HG03354 (cell line): ENCODE measurements around the gene PDCD6IP.
A peak's percentile ranks its signal among the peaks of the same experiment; 100 is the strongest.
"Not testable (repeated sequence)": the region's sequence is repeated elsewhere in the genome, so short reads cannot be mapped to it uniquely, and the experiment has no call there.

Experiments
- ATAC-seq: cut with Tn5 transposase; IDR thresholded peaks from one replicate; pipeline ENCODE4 v1.9.1; 2021; ENCODE audit warnings: mild to moderate bottlenecking; ENCODE audit not compliant: unreplicated experiment, poor library complexity, severe bottlenecking

Gene PDCD6IP

GRCh38 chr3:33837182-33837581 lies 38.8 kb downstream of the PDCD6IP start:
- ATAC-seq: not testable (repeated sequence)

GRCh38 chr3:33839283-33839682 lies 40.9 kb downstream of the PDCD6IP start:
- no peak for ATAC-seq

- ATAC-seq: no peak
These were observed 41.7 kb downstream of the PDCD6IP start for GRCh38 chr3:33840179-33840578.

- ATAC-seq: no peak
These were observed 50.4 kb downstream of the PDCD6IP start for GRCh38 chr3:33848624-33849347.

- not testable (repeated sequence) for ATAC-seq
These were observed 52.2 kb downstream of the PDCD6IP start for GRCh38 chr3:33850599-33850998.

GRCh38 chr3:33855407-33855806 lies 57.0 kb downstream of the PDCD6IP start:
- peak; percentile 56 for ATAC-seq

- ATAC-seq: no peak
These were observed 57.6 kb downstream of the PDCD6IP start for GRCh38 chr3:33855884-33856546.

- ATAC-seq: not testable (repeated sequence)
These were observed 59.3 kb downstream of the PDCD6IP start for GRCh38 chr3:33857701-33858100.

GRCh38 chr3:33858131-33858530 lies 59.7 kb downstream of the PDCD6IP start:
- ATAC-seq: no peak

GRCh38 chr3:33860373-33861050 lies 62.1 kb downstream of the PDCD6IP start:
- ATAC-seq: no peak

- ATAC-seq: no peak
These were observed 66.7 kb downstream of the PDCD6IP start for GRCh38 chr3:33865133-33865532.

GRCh38 chr3:33868309-33868708 lies 69.9 kb downstream of the PDCD6IP start:
- no peak for ATAC-seq

GRCh38 chr3:33869977-33870376 lies 71.5 kb downstream of the PDCD6IP start:
- ATAC-seq: no peak

- no peak for ATAC-seq
These were observed 76.4 kb downstream of the PDCD6IP start for GRCh38 chr3:33874815-33875214.

- no peak for ATAC-seq
These were observed 77.2 kb downstream of the PDCD6IP start for GRCh38 chr3:33875680-33876079.

GRCh38 chr3:33877187-33877586 lies 78.8 kb downstream of the PDCD6IP start:
- no peak for ATAC-seq

GRCh38 chr3:33879540-33879939 lies 81.1 kb downstream of the PDCD6IP start:
- ATAC-seq: no peak

GRCh38 chr3:33881156-33882064 lies 83.0 kb downstream of the PDCD6IP start:
- no peak for ATAC-seq

GRCh38 chr3:33882296-33882695 lies 83.9 kb downstream of the PDCD6IP start:
- ATAC-seq: no peak

- ATAC-seq: peak; percentile 47
These were observed 85.1 kb downstream of the PDCD6IP start for GRCh38 chr3:33883538-33883950.
